Measurements from ENCODE around the gene SCGB1C2.
"Not testable (repeated sequence)": the region's sequence is repeated elsewhere in the genome, so short reads cannot be mapped to it uniquely, and the experiment has no call there.

SCGB1C2 gene

GRCh38 chr17:149231-149630, 11.9 kb downstream of the SCGB1C2 start:
- no peak for DNase-seq

GRCh38 chr17:149897-150584, 12.7 kb downstream of the SCGB1C2 start:
- no peak for DNase-seq

GRCh38 chr17:151004-151403, 13.6 kb downstream of the SCGB1C2 start:
- no peak for DNase-seq

GRCh38 chr17:151886-152859, 14.8 kb downstream of the SCGB1C2 start:
- DNase-seq: no peak

- no peak for DNase-seq
Observed at GRCh38 chr17:152860-153420, 15.6 kb downstream of the SCGB1C2 start.

GRCh38 chr17:153851-154250, 16.5 kb downstream of the SCGB1C2 start:
- no peak for DNase-seq

GRCh38 chr17:155576-155975, 18.2 kb downstream of the SCGB1C2 start:
- DNase-seq: no peak

- DNase-seq: no peak
Observed at GRCh38 chr17:156094-156621, 18.8 kb downstream of the SCGB1C2 start.

GRCh38 chr17:156946-157345, 19.6 kb downstream of the SCGB1C2 start:
- DNase-seq: no peak

GRCh38 chr17:157901-158300, 20.5 kb downstream of the SCGB1C2 start:
- no peak for DNase-seq

GRCh38 chr17:158379-158778, 21.0 kb downstream of the SCGB1C2 start:
- DNase-seq: no peak

- DNase-seq: no peak
Observed at GRCh38 chr17:159609-160008, 22.2 kb downstream of the SCGB1C2 start.

- no peak for DNase-seq
Observed at GRCh38 chr17:160336-160735, 23.0 kb downstream of the SCGB1C2 start.

GRCh38 chr17:161481-161880, 24.1 kb downstream of the SCGB1C2 start:
- no peak for DNase-seq

GRCh38 chr17:162689-163088, 25.3 kb downstream of the SCGB1C2 start:
- DNase-seq: no peak

GRCh38 chr17:163514-164098, 26.2 kb downstream of the SCGB1C2 start:
- no peak for DNase-seq

- DNase-seq: peak; percentile 10 to 49
Observed at GRCh38 chr17:164303-165235, 27.2 kb downstream of the SCGB1C2 start.

- no peak for DNase-seq
Observed at GRCh38 chr17:165939-166338, 28.6 kb downstream of the SCGB1C2 start.

GRCh38 chr17:168614-169013, 31.2 kb downstream of the SCGB1C2 start:
- not testable (repeated sequence) for DNase-seq

GRCh38 chr17:170130-170670, 32.8 kb downstream of the SCGB1C2 start:
- DNase-seq: no peak

- no peak for DNase-seq
Observed at GRCh38 chr17:171871-172270, 34.5 kb downstream of the SCGB1C2 start.

GRCh38 chr17:172401-172800, 35.0 kb downstream of the SCGB1C2 start:
- no peak for DNase-seq

Measured in CD4-positive, alpha-beta T cell treated with Interferon alpha-2 for 1 hour (primary cell).